Panc1 (cell line): ENCODE results near the gene SLC4A8. TPM values are rescaled to one million over a fixed set of nuclear protein-coding genes. Genes with fewer than 3 reads are reported as not detected.

Source experiments
- ATAC-seq: fragments of 200-7000 bp; cut with Tn5 transposase; 2 replicates; pipeline ENCODE4 v1.9.1; 2020; ENCODE audit warnings: mild to moderate bottlenecking, moderate library complexity
- BruUV-seq: library from RNA; stranded (reverse); fragments of 400-500 nt; replicated peaks from 2 replicates; lab custom pipeline; 2021; lab: Mats Ljungman, UMichigan
- CTCF ChIA-PET: fragments of 300-600 bp; sonication (Branson Sonifier 250); formaldehyde crosslinking; loops from one replicate; lab custom pipeline; 2022; ENCODE audit warnings: antibody characterized with exemption; lab: Charles Lee
- POLR2A ChIA-PET: fragments of 300-600 bp; sonication (Branson Sonifier 250); formaldehyde crosslinking; loops from one replicate; lab custom pipeline; 2022; ENCODE audit warnings: antibody characterized with exemption; lab: Charles Lee
- DNase-seq: peaks from one replicate; pipeline ENCODE4 v3.0.0-alpha.2; 2010; ENCODE audit warnings: low read depth, low spot score
- H3K27ac ChIP-seq: 2 replicates; pipeline ENCODE4 v1.5.1; 2011; ENCODE audit warnings: mild to moderate bottlenecking, low read length, inconsistent platforms
- H3K27me3 ChIP-seq: fragments of 200-500 bp; sonication (Bioruptor generic); 2 replicates; pipeline ENCODE4 v1.6.0; 2014; ENCODE audit warnings: low read length, inconsistent platforms; ENCODE audit not compliant: control insufficient read depth, insufficient read depth
- H3K36me3 ChIP-seq: fragments of 200-500 bp; sonication (Bioruptor generic); 2 replicates; pipeline ENCODE4 v1.5.1; 2014; ENCODE audit warnings: inconsistent platforms, mild to moderate bottlenecking, low read length, moderate library complexity; ENCODE audit not compliant: control insufficient read depth, insufficient read depth
- H3K4me1 ChIP-seq: 2 replicates; pipeline ENCODE4 v1.5.1; 2011; ENCODE audit warnings: inconsistent platforms, mild to moderate bottlenecking, low read length, moderate library complexity; ENCODE audit not compliant: control insufficient read depth, insufficient read depth
- H3K4me3 ChIP-seq, 2 experiments: 2 replicates each; pipeline ENCODE4 v1.5.1; 2011 to 2012; ENCODE audit warnings: low read depth in 2 of 2, low read length in 2 of 2, mild to moderate bottlenecking in 2 of 2, inconsistent platforms in 1 of 2, moderate library complexity in 1 of 2
- H3K9me3 ChIP-seq: fragments of 200-500 bp; sonication (Bioruptor generic); 2 replicates; pipeline ENCODE4 v1.5.1; 2014; ENCODE audit warnings: low read depth, mild to moderate bottlenecking, inconsistent platforms, low read length, moderate library complexity; ENCODE audit not compliant: control insufficient read depth, insufficient read depth
- POLR2AphosphoS5 ChIP-seq: IDR thresholded peaks from 2 replicates; pipeline ENCODE4 v1.6.1; 2012; ENCODE audit warnings: mild to moderate bottlenecking, low read depth, low read length, moderate library complexity
- SIN3A ChIP-seq: IDR thresholded peaks from 2 replicates; pipeline ENCODE4 v1.6.1; 2012; ENCODE audit warnings: low read depth, mild to moderate bottlenecking, low read length, moderate library complexity, borderline replicate concordance; ENCODE audit not compliant: insufficient read depth
- TCF7L2 ChIP-seq: IDR thresholded peaks from 2 replicates; pipeline ENCODE4 v1.6.1; 2011; ENCODE audit warnings: mild to moderate bottlenecking, low read depth, low read length, inconsistent platforms
- in situ Hi-C: cut with HindIII; loops from 2 replicates; pipeline ENCODE4 v1.10.0; 2016; ENCODE audit warnings: low sequenced_read_pairs, low pct_unique_long_range_greater_than_20kb
- intact Hi-C: fragments of 100-400 bp; cut with micrococcal nuclease; formaldehyde crosslinking; loops from one replicate; pipeline ENCODE4 v1.10.0; 2022; ENCODE audit not compliant: unreplicated experiment
- total RNA-seq: library from RNA; stranded (reverse); gene quantifications from one replicate; pipeline ENCODE4 v1.2.1, GENCODE V29; 2021; ENCODE audit not compliant: unreplicated experiment
- TF ChIP-seq, protein P1 (sequence below): fragments of 450-650 bp; IDR thresholded peaks from 2 replicates; pipeline ENCODE4 v1.5.1; 2017; ENCODE audit warnings: mild to moderate bottlenecking
- TF ChIP-seq, protein P2 (sequence below), 2 experiments: IDR thresholded peaks; 2 replicates each; pipeline ENCODE4 v1.6.1; 2011 to 2012; ENCODE audit warnings: low read depth in 2 of 2, control low read depth in 1 of 2, low read length in 1 of 2, mild to moderate bottlenecking in 1 of 2, moderate library complexity in 1 of 2; ENCODE audit not compliant: insufficient read depth in 1 of 2

SLC4A8 gene
- total RNA-seq, 1 experiment from 2014 or later: 18.8 TPM

DNA sequence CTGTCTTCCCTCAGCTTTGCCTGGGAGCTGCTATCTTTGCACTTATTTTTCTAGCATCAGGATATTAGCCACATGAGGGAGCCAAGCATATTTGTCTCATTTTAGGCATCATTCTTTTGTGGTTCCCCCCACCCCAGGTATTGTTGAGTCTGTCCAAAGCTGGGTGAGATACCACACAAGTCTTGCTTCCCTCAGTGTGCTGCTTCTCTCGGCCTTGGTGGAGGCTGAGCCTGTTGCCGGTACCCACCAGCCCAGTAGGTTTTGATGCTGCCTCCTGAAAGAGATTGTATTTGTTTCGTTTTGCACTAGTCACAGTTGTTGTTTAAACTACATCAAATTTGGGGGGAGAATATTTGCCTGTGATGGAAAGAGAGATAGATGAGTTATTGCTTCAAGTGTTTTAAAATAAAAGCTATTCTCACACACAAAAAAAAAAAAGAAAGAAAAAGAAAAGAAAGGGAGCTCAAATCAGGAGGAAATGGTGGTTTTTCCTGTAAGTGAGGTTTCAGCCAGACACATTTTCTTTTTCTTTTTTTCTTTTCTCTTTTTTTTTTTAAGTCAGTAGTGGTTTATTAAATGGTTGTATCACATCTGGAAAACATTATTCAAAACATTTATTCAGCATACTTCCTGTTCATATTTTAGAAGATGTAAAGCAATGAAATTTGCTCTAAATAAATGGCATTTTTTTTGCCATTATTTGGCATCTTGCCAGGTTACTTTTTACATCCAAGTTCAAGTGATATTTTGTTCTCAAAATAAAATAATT is 58.5 kb downstream of the SLC4A8 start:
- ChIA-PET CTCF (no interaction called here), POLR2A (no interaction called here)
- Histone ChIP-seq H3K36me3 (no peaks in the 10 kb centered on the region), H3K4me3 (no peak overlapping the region), H3K4me1 (no peaks in the 10 kb centered on the region), H3K27me3 (no peaks in the 10 kb centered on the region), H3K27ac (no peak overlapping the region), H3K9me3 (no peaks in the 10 kb centered on the region)
- intact Hi-C loops (no loop called here), in situ Hi-C loops (no loop called here)
- BruUV-seq: no TSS peak
- DNase-seq (no peak), ATAC-seq (no peak)
- TF ChIP-seq, protein P1, sequence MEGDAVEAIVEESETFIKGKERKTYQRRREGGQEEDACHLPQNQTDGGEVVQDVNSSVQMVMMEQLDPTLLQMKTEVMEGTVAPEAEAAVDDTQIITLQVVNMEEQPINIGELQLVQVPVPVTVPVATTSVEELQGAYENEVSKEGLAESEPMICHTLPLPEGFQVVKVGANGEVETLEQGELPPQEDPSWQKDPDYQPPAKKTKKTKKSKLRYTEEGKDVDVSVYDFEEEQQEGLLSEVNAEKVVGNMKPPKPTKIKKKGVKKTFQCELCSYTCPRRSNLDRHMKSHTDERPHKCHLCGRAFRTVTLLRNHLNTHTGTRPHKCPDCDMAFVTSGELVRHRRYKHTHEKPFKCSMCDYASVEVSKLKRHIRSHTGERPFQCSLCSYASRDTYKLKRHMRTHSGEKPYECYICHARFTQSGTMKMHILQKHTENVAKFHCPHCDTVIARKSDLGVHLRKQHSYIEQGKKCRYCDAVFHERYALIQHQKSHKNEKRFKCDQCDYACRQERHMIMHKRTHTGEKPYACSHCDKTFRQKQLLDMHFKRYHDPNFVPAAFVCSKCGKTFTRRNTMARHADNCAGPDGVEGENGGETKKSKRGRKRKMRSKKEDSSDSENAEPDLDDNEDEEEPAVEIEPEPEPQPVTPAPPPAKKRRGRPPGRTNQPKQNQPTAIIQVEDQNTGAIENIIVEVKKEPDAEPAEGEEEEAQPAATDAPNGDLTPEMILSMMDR: no peak
- TF ChIP-seq SIN3A: no peak
- TF ChIP-seq POLR2AphosphoS5: no peak
- no peak for TF ChIP-seq TCF7L2
- TF ChIP-seq, protein P2, sequence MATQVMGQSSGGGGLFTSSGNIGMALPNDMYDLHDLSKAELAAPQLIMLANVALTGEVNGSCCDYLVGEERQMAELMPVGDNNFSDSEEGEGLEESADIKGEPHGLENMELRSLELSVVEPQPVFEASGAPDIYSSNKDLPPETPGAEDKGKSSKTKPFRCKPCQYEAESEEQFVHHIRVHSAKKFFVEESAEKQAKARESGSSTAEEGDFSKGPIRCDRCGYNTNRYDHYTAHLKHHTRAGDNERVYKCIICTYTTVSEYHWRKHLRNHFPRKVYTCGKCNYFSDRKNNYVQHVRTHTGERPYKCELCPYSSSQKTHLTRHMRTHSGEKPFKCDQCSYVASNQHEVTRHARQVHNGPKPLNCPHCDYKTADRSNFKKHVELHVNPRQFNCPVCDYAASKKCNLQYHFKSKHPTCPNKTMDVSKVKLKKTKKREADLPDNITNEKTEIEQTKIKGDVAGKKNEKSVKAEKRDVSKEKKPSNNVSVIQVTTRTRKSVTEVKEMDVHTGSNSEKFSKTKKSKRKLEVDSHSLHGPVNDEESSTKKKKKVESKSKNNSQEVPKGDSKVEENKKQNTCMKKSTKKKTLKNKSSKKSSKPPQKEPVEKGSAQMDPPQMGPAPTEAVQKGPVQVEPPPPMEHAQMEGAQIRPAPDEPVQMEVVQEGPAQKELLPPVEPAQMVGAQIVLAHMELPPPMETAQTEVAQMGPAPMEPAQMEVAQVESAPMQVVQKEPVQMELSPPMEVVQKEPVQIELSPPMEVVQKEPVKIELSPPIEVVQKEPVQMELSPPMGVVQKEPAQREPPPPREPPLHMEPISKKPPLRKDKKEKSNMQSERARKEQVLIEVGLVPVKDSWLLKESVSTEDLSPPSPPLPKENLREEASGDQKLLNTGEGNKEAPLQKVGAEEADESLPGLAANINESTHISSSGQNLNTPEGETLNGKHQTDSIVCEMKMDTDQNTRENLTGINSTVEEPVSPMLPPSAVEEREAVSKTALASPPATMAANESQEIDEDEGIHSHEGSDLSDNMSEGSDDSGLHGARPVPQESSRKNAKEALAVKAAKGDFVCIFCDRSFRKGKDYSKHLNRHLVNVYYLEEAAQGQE (IDR thresholded peaks at IDR 0.05; ENCODE audit: insufficient read depth in 1 of 2, low read depth in 2 of 2, low read length in 1 of 2): no peak

DNA sequence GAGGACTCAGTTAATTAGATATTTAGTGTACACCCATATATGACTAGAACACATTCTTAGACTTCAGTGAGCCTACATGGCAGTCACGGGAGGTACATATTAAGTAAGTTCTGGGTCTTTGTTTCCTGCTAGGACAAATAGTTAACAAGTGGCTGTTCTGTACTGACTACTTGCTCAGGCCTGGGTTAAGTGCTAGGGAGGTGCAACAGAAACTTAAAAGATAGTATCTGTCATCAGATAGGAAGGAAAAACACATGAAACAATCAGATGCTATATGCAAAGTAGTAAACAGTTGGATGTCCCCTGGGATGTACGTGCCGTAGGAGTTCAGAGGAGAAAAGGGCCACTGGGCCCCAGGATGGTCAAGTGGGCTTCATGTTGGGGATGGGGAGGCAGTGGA is 59.5 kb downstream of the SLC4A8 start:
- in situ Hi-C loops: no loop called here
- no peak for ATAC-seq
- CTCF ChIA-PET: no interaction called here

More for the DNA sequence above, 59.5 kb downstream of the SLC4A8 start:
- H3K4me3 ChIP-seq: no peak overlapping the region
- no peak for DNase-seq
- H3K4me1 ChIP-seq: no peaks in the 10 kb centered on the region
- no peak overlapping the region for H3K27ac ChIP-seq
- TF ChIP-seq TCF7L2 (no peak), SIN3A (no peak), POLR2AphosphoS5 (no peak)
- TF ChIP-seq, protein P1: no peak
- TF ChIP-seq, protein P2 (IDR thresholded peaks at IDR 0.05; ENCODE audit: insufficient read depth in 1 of 2, low read depth in 2 of 2, low read length in 1 of 2): no peak
- BruUV-seq: no TSS peak
- POLR2A ChIA-PET: no interaction called here
- H3K36me3 ChIP-seq: no peaks in the 10 kb centered on the region
- no peaks in the 10 kb centered on the region for H3K27me3 ChIP-seq
- intact Hi-C loops: no loop called here
- H3K9me3 ChIP-seq: no peaks in the 10 kb centered on the region
